Measurements from ENCODE around the gene PDE4D. TPM values are rescaled to one million over a fixed set of nuclear protein-coding genes. Genes with fewer than 3 reads are reported as not detected.

PDE4D gene
- total RNA-seq, 1 donor from 2014 or later = 85.8 TPM

DNA sequence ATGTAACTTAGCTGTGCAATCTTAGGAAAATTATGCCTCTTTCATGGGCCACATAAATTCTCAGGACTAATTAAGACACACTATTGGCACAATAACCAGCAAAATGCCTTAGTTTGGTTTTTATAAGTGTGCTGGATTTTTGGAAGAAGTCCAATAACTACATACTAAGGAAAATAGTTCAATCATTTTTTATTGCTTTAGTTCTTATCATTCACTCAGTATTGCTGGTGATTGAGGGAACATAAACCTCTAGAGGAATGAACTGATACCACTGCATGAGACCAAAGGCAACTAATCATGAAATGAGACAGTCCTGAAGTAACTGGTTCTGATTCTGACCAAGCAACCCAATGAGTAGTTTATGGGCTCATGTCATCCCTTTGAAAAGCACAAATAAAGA, 571.5 kb downstream of the PDE4D start:
- Histone ChIP-seq H3K4me3 (no peak overlapping the region), H3K27ac (no peak overlapping the region), H3K4me1 (peaks cover 7% of the 10 kb centered on the region), H3K27me3 (no peaks in the 10 kb centered on the region), H3K36me3 (no peaks in the 10 kb centered on the region), H3K9me3 (no peaks in the 10 kb centered on the region)
- TF ChIP-seq, protein P1, sequence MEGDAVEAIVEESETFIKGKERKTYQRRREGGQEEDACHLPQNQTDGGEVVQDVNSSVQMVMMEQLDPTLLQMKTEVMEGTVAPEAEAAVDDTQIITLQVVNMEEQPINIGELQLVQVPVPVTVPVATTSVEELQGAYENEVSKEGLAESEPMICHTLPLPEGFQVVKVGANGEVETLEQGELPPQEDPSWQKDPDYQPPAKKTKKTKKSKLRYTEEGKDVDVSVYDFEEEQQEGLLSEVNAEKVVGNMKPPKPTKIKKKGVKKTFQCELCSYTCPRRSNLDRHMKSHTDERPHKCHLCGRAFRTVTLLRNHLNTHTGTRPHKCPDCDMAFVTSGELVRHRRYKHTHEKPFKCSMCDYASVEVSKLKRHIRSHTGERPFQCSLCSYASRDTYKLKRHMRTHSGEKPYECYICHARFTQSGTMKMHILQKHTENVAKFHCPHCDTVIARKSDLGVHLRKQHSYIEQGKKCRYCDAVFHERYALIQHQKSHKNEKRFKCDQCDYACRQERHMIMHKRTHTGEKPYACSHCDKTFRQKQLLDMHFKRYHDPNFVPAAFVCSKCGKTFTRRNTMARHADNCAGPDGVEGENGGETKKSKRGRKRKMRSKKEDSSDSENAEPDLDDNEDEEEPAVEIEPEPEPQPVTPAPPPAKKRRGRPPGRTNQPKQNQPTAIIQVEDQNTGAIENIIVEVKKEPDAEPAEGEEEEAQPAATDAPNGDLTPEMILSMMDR (IDR thresholded peaks at IDR 0.05) = no peak
- no peak for DNase-seq
- ATAC-seq = no peak
- intact Hi-C loops (cut with DNase I) = no loop called here

DNA sequence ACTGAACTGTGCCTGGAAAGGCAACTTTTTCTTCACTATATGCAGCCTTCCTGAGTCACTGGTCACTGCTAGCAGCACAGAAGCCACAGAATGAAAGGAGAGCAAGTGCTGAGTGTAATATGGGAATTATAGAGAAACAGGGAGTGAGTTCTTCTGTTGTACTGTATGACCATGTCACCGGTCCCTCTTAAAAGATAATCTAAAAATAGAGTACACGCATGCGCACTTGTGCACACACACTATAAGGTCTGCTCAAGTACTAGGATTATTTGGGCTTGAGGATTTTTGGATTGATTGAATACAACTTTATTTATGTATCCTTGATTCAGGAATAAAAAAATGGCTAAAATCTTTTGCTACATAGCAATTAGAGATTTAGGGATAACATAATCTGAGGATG, 571.9 kb downstream of the PDE4D start:
- ATAC-seq (no peak), DNase-seq (no peak)
- Histone ChIP-seq H3K9me3 (no peaks in the 10 kb centered on the region), H3K27ac (no peak overlapping the region), H3K4me1 (peaks cover 10% of the 10 kb centered on the region), H3K4me3 (no peak overlapping the region), H3K36me3 (no peaks in the 10 kb centered on the region), H3K27me3 (no peaks in the 10 kb centered on the region)
- TF ChIP-seq, protein P1 (IDR thresholded peaks at IDR 0.05) = no peak
- intact Hi-C loops (cut with DNase I) = no loop called here

DNA sequence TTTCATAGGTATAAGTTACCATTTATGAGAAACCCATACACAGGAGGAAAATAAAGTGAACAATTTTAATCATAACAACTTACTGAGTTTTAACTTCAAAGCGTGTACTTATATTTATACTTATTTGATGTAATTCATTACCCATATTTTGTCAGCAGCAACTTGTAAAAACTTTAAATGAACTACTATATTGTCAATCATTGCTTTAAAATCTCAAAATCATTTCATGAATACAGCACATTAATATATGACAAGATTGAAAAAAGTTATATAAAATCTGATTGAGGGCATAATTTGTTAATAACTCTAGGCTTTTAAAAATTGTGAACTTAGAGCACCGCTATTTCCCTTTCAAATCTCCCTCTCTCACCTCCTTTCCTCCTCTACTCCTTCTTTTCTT, 573.1 kb downstream of the PDE4D start:
- intact Hi-C loops (cut with DNase I) = no loop called here
- DNase-seq (no peak), ATAC-seq (no peak)
- no peaks in the 10 kb centered on the region for H3K9me3 ChIP-seq
- peaks cover 10% of the 10 kb centered on the region for H3K4me1 ChIP-seq
- H3K27ac ChIP-seq = no peak overlapping the region
- no peaks in the 10 kb centered on the region for H3K36me3 ChIP-seq
- no peaks in the 10 kb centered on the region for H3K27me3 ChIP-seq
- no peak overlapping the region for H3K4me3 ChIP-seq
- TF ChIP-seq, protein P1 (IDR thresholded peaks at IDR 0.05) = no peak

DNA sequence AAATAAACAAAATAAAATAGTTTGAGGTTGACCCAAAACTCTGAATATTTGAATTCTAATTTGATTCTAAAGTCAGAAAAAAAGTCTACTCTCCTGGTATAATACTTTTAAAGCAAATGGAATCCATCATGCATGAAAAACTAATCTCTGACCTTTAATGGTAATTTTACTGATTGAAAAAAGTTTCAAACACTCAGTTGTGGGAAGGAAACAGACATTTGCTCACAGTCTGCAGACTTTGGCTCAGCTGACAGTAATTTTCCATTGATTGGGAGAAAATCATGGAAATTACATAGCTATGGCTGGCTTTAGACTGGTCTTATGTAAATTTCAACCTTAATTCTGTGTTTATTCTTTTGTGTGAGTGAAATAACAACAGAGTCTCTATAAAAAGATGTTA, 574.3 kb downstream of the PDE4D start:
- peaks cover 10% of the 10 kb centered on the region for H3K4me1 ChIP-seq
- H3K27ac ChIP-seq = no peak overlapping the region
- no peak overlapping the region for H3K4me3 ChIP-seq
- ATAC-seq (no peak), DNase-seq (no peak)
- intact Hi-C loops (cut with DNase I) = no loop called here
- TF ChIP-seq, protein P1 (IDR thresholded peaks at IDR 0.05) = no peak
- H3K9me3 ChIP-seq = no peaks in the 10 kb centered on the region
- no peaks in the 10 kb centered on the region for H3K36me3 ChIP-seq
- H3K27me3 ChIP-seq = no peaks in the 10 kb centered on the region

DNA sequence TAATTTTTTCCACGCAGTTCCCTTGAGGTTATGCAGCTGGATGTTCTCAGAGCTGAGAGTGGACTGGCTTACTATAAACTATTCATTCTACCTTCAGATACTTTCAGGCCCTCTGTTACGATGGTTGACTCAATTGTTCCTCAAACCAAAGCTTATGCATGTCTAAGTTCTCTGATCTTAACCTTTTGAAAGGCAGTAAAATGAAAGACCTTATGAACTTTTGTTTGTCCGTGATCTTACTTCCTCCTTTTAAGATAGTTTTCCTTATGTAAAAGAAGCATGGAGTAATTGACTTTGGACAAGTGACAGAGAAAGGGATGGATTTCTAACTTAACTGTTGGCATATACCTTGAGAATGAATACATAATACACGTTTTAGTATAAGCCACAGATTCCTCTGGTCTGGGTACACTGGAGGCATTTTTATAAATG, 575.7 kb downstream of the PDE4D start:
- no peak for DNase-seq
- peaks cover 10% of the 10 kb centered on the region for H3K4me1 ChIP-seq
- H3K27ac ChIP-seq = no peak overlapping the region
- ATAC-seq = no peak
- no peaks in the 10 kb centered on the region for H3K36me3 ChIP-seq
- TF ChIP-seq, protein P1 (IDR thresholded peaks at IDR 0.05) = no peak
- H3K4me3 ChIP-seq = no peak overlapping the region
- no peaks in the 10 kb centered on the region for H3K27me3 ChIP-seq
- intact Hi-C loops (cut with DNase I) = no loop called here
- no peaks in the 10 kb centered on the region for H3K9me3 ChIP-seq

All from upper lobe of right lung (tissue), 1 donor.